HEK293T (cell line): Measurements from ENCODE around the gene ARSA.
A peak's percentile ranks its signal among the peaks of the same experiment; 100 is the strongest.

ENCODE experiments used
- CTCF ChIA-PET: fragments of 350-600 bp; formaldehyde crosslinking; extraction: SDS; loops from one replicate; lab custom pipeline; 2021; ENCODE audit warnings: antibody characterized with exemption, inconsistent platforms; lab: Yijun Ruan, JAX
- POLR2A ChIA-PET: fragments of 350-600 bp; formaldehyde crosslinking; extraction: SDS; loops from one replicate; lab custom pipeline; 2020; ENCODE audit warnings: antibody characterized with exemption, inconsistent platforms; lab: Yijun Ruan, JAX
- DNase-seq: peaks from one replicate; pipeline ENCODE4 v3.0.0; 2012; ENCODE audit warnings: mixed read lengths; ENCODE audit errors: extremely low spot score
- ARNT ChIP-seq: fragments of 450-650 bp; IDR thresholded peaks from 2 replicates; pipeline ENCODE4 v1.6.1; 2017; ENCODE audit warnings: mild to moderate bottlenecking
- BHLHE40 ChIP-seq: fragments of 450-650 bp; IDR thresholded peaks from 2 replicates; pipeline ENCODE4 v1.6.1; 2016; ENCODE audit warnings: mild to moderate bottlenecking, moderate library complexity, borderline replicate concordance
- CTBP1 ChIP-seq: fragments of 450-650 bp; IDR thresholded peaks from 2 replicates; pipeline ENCODE4 v1.6.1; 2016; ENCODE audit warnings: borderline replicate concordance
- ELF4 ChIP-seq: fragments of 450-650 bp; IDR thresholded peaks from 2 replicates; pipeline ENCODE4 v1.6.1; 2017; ENCODE audit warnings: antibody characterized with exemption
- FOXA1 ChIP-seq: fragments of 450-650 bp; IDR thresholded peaks from 2 replicates; pipeline ENCODE4 v1.6.1; 2016; ENCODE audit warnings: mild to moderate bottlenecking
- FOXK2 ChIP-seq: fragments of 450-650 bp; IDR thresholded peaks from 2 replicates; pipeline ENCODE4 v1.6.1; 2016; ENCODE audit warnings: mild to moderate bottlenecking
- FOXM1 ChIP-seq: fragments of 450-650 bp; IDR thresholded peaks from 2 replicates; pipeline ENCODE4 v1.6.1; 2017; ENCODE audit warnings: mild to moderate bottlenecking, borderline replicate concordance
- HDGF ChIP-seq: fragments of 450-650 bp; IDR thresholded peaks from 2 replicates; pipeline ENCODE4 v1.6.1; 2017; ENCODE audit warnings: antibody characterized with exemption, borderline replicate concordance
- L3MBTL2 ChIP-seq: fragments of 450-650 bp; conservative IDR thresholded peaks from 2 replicates; pipeline ENCODE4 v1.6.1; 2016; ENCODE audit warnings: mild to moderate bottlenecking
- LEF1 ChIP-seq: fragments of 450-650 bp; IDR thresholded peaks from 2 replicates; pipeline ENCODE4 v1.6.1; 2017; ENCODE audit warnings: mild to moderate bottlenecking, borderline replicate concordance
- NFRKB ChIP-seq: fragments of 450-650 bp; IDR thresholded peaks from 2 replicates; pipeline ENCODE4 v1.6.1; 2016; ENCODE audit warnings: mild to moderate bottlenecking, moderate library complexity
- SP1 ChIP-seq: fragments of 450-650 bp; IDR thresholded peaks from 2 replicates; pipeline ENCODE4 v1.6.1; 2017
- SUZ12 ChIP-seq: fragments of 450-650 bp; IDR thresholded peaks from 2 replicates; pipeline ENCODE4 v1.6.1; 2016; ENCODE audit warnings: mild to moderate bottlenecking
- TARDBP ChIP-seq: fragments of 450-650 bp; IDR thresholded peaks from 2 replicates; pipeline ENCODE4 v1.6.1; 2016
- ZNF384 ChIP-seq: fragments of 450-650 bp; IDR thresholded peaks from 2 replicates; pipeline ENCODE4 v1.6.1; 2016
- TF ChIP-seq, protein P1 (sequence below): fragments of 450-650 bp; IDR thresholded peaks from 2 replicates; pipeline ENCODE4 v1.6.1; 2016

ARSA gene

DNA sequence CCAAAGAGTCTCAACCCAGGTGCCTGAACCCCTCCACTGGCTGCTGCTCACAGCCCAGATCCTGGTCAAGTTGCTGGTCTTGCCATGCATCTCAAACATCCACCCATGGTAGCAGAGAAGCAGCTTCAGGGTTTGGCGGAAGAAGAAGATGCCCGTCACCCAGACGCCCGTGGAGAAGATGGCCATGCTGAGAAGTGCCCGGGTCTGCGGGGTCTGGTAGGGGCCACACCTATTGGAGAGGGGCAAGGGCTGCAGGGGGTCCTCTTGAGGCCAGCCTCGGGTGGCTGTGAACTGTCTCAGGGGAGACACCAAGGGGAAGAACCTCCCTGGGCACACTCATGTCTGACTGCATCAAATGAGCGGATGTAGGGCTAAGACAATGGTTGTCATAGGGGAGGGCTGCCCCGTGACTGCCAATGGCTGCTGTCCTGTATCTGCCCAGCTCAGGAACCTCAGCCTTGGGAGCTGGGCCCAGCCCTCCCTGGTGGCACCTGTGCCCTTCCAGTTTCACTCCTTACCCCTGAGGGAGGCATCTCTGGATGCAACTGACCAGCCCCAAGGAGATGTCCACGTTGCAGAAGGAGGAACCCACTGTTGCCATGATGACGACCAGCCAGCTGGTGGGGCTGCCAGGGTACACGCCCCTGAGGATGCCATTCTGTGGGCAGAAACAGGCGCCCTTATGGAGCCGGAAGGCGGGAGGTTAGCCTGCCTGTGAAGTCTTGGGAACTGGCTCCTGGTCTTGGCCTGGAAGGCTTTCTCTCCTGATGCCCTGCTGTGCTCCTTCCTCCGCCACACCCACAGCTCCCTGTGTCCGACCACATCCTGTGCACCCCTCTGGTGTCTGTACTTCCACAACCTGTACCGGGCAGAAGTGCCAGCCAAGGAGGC is 50.9 kb downstream of the ARSA start:
- ChIA-PET POLR2A (interaction anchor here (1.0 to 1.7 kb wide), 5 partner anchors 8 to 69 kb away, joined by 3 to 4 read pairs (median 3); partner anchors contain the start of genes LMF2 and NCAPH2), CTCF (interaction anchor here (1.3 kb wide), 1 partner anchor 44 kb away, joined by 8 read pairs; no protein-coding TSS in a partner anchor)
- no peak for DNase-seq
- TF ChIP-seq, protein P1, sequence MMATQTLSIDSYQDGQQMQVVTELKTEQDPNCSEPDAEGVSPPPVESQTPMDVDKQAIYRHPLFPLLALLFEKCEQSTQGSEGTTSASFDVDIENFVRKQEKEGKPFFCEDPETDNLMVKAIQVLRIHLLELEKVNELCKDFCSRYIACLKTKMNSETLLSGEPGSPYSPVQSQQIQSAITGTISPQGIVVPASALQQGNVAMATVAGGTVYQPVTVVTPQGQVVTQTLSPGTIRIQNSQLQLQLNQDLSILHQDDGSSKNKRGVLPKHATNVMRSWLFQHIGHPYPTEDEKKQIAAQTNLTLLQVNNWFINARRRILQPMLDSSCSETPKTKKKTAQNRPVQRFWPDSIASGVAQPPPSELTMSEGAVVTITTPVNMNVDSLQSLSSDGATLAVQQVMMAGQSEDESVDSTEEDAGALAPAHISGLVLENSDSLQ: no peak

GRCh38 chr22:50576070-50576469 is 51.9 kb downstream of the ARSA start:
- TF ChIP-seq HDGF: no peak
- TF ChIP-seq, protein P1: no peak
- no peak for TF ChIP-seq ELF4
- no peak for TF ChIP-seq ARNT
- no peak for TF ChIP-seq TARDBP
- TF ChIP-seq FOXM1: no peak
- TF ChIP-seq CTBP1: no peak
- no peak for TF ChIP-seq BHLHE40
- no peak for TF ChIP-seq FOXA1
- no peak for TF ChIP-seq SUZ12
- TF ChIP-seq SP1: no peak
- no peak for TF ChIP-seq NFRKB
- TF ChIP-seq ZNF384: no peak
- TF ChIP-seq L3MBTL2: no peak
- no peak for TF ChIP-seq LEF1
- no peak for TF ChIP-seq FOXK2
- ChIA-PET CTCF (interaction anchor here (1.3 kb wide), 1 partner anchor 45 kb away, joined by 8 read pairs; no protein-coding TSS in a partner anchor), POLR2A (interaction anchor here (1.0 to 2.0 kb wide), 5 partner anchors 9 to 51 kb away, joined by 3 to 14 read pairs (median 6); partner anchors contain the start of genes SCO2 and SYCE3)
- peak; percentile 54 for DNase-seq

- POLR2A ChIA-PET: interaction anchor here (0.7 to 2.0 kb wide), 7 partner anchors 8 to 101 kb away, joined by 3 to 14 read pairs (median 4); partner anchors contain the start of genes SCO2 and SYCE3
- CTCF ChIA-PET: interaction anchor here (0.8 to 1.3 kb wide), 3 partner anchors 13 to 124 kb away, joined by 4 to 8 read pairs (median 5); partner anchors contain the start of gene SYCE3
- no peak for TF ChIP-seq HDGF
- TF ChIP-seq ZNF384: no peak
- no peak for TF ChIP-seq LEF1
- TF ChIP-seq TARDBP: no peak
- no peak for TF ChIP-seq FOXM1
- TF ChIP-seq, protein P1: no peak
- DNase-seq: no peak
Measured at GRCh38 chr22:50575426-50575941, 52.5 kb downstream of the ARSA start.
